Measurements from ENCODE around the gene ARID2. TPM values are rescaled to one million over a fixed set of nuclear protein-coding genes. Genes with fewer than 3 reads are reported as not detected.
A peak's percentile ranks its signal among the peaks of the same experiment; 100 is the strongest.

ARID2 gene
- total RNA-seq, 4 donors from 2014 or later: 10.5 to 25.0 (median 11.7) TPM

- Histone ChIP-seq H3K4me1 (peaks cover 8 to 26% of the 10 kb centered on the region in 2 donors), H3K27ac (no peak overlapping the region), H3K27me3 (no peaks in the 10 kb centered on the region), H3K9me3 (no peaks in the 10 kb centered on the region), H3K36me3 (no peaks in the 10 kb centered on the region), H3K4me3 (no peak overlapping the region)
- no peak for TF ChIP-seq POLR2A (IDR thresholded peaks at IDR 0.05)
- TF ChIP-seq CTCF (IDR thresholded peaks at IDR 0.05 in 4 of 5, conservative IDR thresholded peaks at IDR 0.05 in 1 of 5): no peak
- ATAC-seq (no peak), DNase-seq (no peak)
- intact Hi-C loops (cut with DNase I; ENCODE audit: low total_unique reads): no loop called here
- in situ Hi-C loops (cut with MboI; ENCODE audit: low sequenced_read_pairs in 4 of 4): loop anchor here in 2 of 4 donors (10.0 to 25.0 kb wide), 2 partner anchors 199 to 231 kb away; partner anchors contain the start of gene SCAF11 (in 1 of the 2)
Measured at GRCh38 chr12:45763381-45763780, 33.9 kb downstream of the ARID2 start.

DNA sequence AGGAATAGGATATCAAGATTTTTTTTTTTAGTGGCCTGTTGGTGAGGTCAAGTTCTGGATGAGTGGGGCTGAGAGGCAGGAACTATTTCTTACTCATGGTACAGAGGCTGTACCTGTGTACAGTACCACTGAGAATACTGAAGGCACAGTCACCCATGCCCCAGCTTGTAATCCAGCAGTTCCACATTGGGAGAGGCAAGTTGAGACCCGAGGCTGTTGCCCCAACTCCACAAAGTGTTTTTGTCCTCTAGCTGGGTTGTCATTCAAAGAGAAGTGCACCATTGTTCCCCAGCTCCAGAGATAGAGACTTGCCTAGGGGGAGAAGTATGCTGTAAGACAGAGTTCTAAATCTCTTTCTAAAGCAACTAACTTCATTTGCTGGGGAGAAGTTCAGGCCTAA is 38.7 kb downstream of the ARID2 start:
- H3K27me3 ChIP-seq: no peaks in the 10 kb centered on the region
- no peaks in the 10 kb centered on the region for H3K36me3 ChIP-seq
- TF ChIP-seq POLR2A (IDR thresholded peaks at IDR 0.05) (no peak), CTCF (IDR thresholded peaks at IDR 0.05 in 4 of 5, conservative IDR thresholded peaks at IDR 0.05 in 1 of 5) (no peak)
- H3K4me3 ChIP-seq: no peak overlapping the region
- intact Hi-C loops (cut with DNase I; ENCODE audit: low total_unique reads) (no loop called here), in situ Hi-C loops (cut with MboI; ENCODE audit: low sequenced_read_pairs in 4 of 4) (loop anchor here in 2 of 4 donors (10.0 to 25.0 kb wide), 2 partner anchors 194 to 227 kb away; partner anchors contain the start of gene SCAF11 (in 1 of the 2))
- H3K4me1 ChIP-seq: peaks cover 17 to 29% of the 10 kb centered on the region in 2 donors
- no peak overlapping the region for H3K27ac ChIP-seq
- H3K9me3 ChIP-seq: no peaks in the 10 kb centered on the region
- DNase-seq (no peak), ATAC-seq (no peak)

DNA sequence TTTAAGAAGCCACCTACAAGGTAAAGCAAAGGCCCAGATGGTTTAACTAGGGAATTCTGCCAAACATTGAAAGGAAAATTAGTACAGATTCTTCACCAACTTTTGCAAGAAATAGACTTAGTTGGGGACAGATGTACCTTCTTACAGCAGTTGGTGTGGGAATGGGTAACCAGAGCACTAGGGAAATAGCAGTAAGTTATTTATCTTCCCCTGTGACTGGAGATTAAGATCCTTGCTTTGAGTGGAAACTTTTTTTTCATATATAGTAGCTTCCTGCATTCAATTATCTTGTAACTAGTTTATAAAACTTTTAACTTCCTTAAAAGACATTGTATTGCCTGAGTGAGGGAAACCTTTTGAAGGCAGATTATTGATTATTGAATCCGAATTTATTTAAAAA is 44.2 kb downstream of the ARID2 start:
- in situ Hi-C loops (cut with MboI; ENCODE audit: low sequenced_read_pairs in 4 of 4): loop anchor here in 1 of 4 donors (25.0 kb wide), 1 partner anchor 189 kb away; no protein-coding TSS in a partner anchor
- intact Hi-C loops (cut with DNase I; ENCODE audit: low total_unique reads): loop anchor here (2.0 kb wide), 1 partner anchor 43 kb away; no protein-coding TSS in a partner anchor
- no peak for DNase-seq
- Histone ChIP-seq H3K4me3 (no peak overlapping the region), H3K9me3 (no peaks in the 10 kb centered on the region), H3K36me3 (no peaks in the 10 kb centered on the region), H3K27ac (peak overlapping the region in 3 of 4 donors; percentile 2 to 83 (median 78)), H3K27me3 (no peaks in the 10 kb centered on the region), H3K4me1 (peaks cover 49 to 57% of the 10 kb centered on the region in 2 donors)
- TF ChIP-seq CTCF (IDR thresholded peaks at IDR 0.05 in 4 of 5, conservative IDR thresholded peaks at IDR 0.05 in 1 of 5): no peak
- no peak for TF ChIP-seq POLR2A (IDR thresholded peaks at IDR 0.05)
- ATAC-seq: no peak

- in situ Hi-C loops (cut with MboI; ENCODE audit: low sequenced_read_pairs in 4 of 4): loop anchor here in 1 of 4 donors (25.0 kb wide), 1 partner anchor 188 kb away; no protein-coding TSS in a partner anchor
- no peak overlapping the region for H3K4me3 ChIP-seq
- ATAC-seq (peak; percentile 53 to 85), DNase-seq (no peak)
- TF ChIP-seq POLR2A (IDR thresholded peaks at IDR 0.05) (no peak), CTCF (IDR thresholded peaks at IDR 0.05 in 4 of 5, conservative IDR thresholded peaks at IDR 0.05 in 1 of 5) (no peak)
- H3K27me3 ChIP-seq: no peaks in the 10 kb centered on the region
- intact Hi-C loops (cut with DNase I; ENCODE audit: low total_unique reads): loop anchor here (2.0 kb wide), 1 partner anchor 44 kb away; no protein-coding TSS in a partner anchor
- H3K4me1 ChIP-seq: peaks cover 55 to 57% of the 10 kb centered on the region in 2 donors
- H3K9me3 ChIP-seq: no peaks in the 10 kb centered on the region
- no peaks in the 10 kb centered on the region for H3K36me3 ChIP-seq
- H3K27ac ChIP-seq: peak overlapping the region; percentile 77 to 83 (median 78)
Measured at GRCh38 chr12:45774508-45775162, 45.1 kb downstream of the ARID2 start.

Measured in gastrocnemius medialis (tissue), 4 donors.